Ascending aorta (tissue), 2 donors: ENCODE measurements around the gene CPXM2. TPM values are rescaled to one million over a fixed set of nuclear protein-coding genes. Genes with fewer than 3 reads are reported as not detected.

ENCODE experiments used
- DNase-seq, 2 donors: peaks; one replicate each; pipeline ENCODE4 v3.0.0-alpha.2; 2019; ENCODE audit warnings: low spot score in 2 of 2
- H3K27ac ChIP-seq, 2 donors: fragments of 200-600 bp; sonication (generic); one replicate each; pipeline ENCODE4 v1.5.1; 2016 to 2017; ENCODE audit warnings: mild to moderate bottlenecking in 1 of 2
- H3K27me3 ChIP-seq: fragments of 200-600 bp; sonication (generic); one replicate; pipeline ENCODE4 v1.5.1; 2017
- H3K36me3 ChIP-seq, 2 donors: fragments of 200-600 bp; sonication (generic); one replicate each; pipeline ENCODE4 v1.5.1; 2016
- H3K4me1 ChIP-seq, 2 donors: fragments of 200-600 bp; sonication (generic); one replicate each; pipeline ENCODE4 v1.5.1; 2016 to 2017; ENCODE audit warnings: mild to moderate bottlenecking in 1 of 2
- H3K4me3 ChIP-seq, 2 donors: fragments of 200-600 bp; sonication (generic); one replicate each; pipeline ENCODE4 v1.5.1; 2016 to 2017; ENCODE audit warnings: mild to moderate bottlenecking in 1 of 2
- H3K9me3 ChIP-seq, 2 donors: fragments of 200-600 bp; sonication (generic); one replicate each; pipeline ENCODE4 v1.5.1; 2016
- intact Hi-C: fragments of 100-400 bp; cut with DNase I; formaldehyde crosslinking; loops from one replicate; pipeline ENCODE4 v1.15.1; 2023
- total RNA-seq: library from RNA; depleted of rRNA; stranded (reverse); fragments of >200 nt; gene quantifications from one replicate; pipeline ENCODE4 v1.1.0, GENCODE V29; 2016
- TF ChIP-seq, protein P1 (sequence below), 3 experiments: fragments of 200-600 bp in 2 of 3; fragments of 450-650 bp in 1 of 3; sonication (generic) in 2 of 3; IDR thresholded peaks; one replicate each; pipeline ENCODE4 v1.5.1; 2016 to 2019; ENCODE audit warnings: antibody characterized with exemption in 3 of 3, mild to moderate bottlenecking in 1 of 3, moderate library complexity in 1 of 3

CPXM2 gene
- total RNA-seq, 1 donor from 2014 or later, result 125 TPM

DNA sequence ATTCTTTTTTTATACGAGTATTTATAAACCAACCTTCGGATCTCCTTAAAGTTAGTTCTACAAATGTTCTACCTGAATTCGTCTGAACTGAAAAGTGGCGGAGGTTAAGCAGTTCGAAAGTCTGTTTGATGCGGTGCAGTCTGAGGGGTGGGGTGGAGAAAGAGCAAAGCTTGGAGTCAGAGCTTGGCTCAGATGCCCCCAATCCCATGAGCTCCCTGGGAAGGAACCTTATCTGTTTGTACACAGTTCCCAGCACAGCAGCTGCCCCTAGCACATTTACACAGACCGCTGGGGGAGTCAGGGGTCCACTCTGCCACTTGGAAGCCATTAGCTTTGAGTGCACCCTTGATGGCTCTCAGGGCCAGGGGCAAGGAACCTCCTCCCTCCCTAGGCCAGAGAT lies 30.8 kb downstream of the CPXM2 start:
- H3K27ac ChIP-seq, result no peak overlapping the region
- TF ChIP-seq, protein P1, sequence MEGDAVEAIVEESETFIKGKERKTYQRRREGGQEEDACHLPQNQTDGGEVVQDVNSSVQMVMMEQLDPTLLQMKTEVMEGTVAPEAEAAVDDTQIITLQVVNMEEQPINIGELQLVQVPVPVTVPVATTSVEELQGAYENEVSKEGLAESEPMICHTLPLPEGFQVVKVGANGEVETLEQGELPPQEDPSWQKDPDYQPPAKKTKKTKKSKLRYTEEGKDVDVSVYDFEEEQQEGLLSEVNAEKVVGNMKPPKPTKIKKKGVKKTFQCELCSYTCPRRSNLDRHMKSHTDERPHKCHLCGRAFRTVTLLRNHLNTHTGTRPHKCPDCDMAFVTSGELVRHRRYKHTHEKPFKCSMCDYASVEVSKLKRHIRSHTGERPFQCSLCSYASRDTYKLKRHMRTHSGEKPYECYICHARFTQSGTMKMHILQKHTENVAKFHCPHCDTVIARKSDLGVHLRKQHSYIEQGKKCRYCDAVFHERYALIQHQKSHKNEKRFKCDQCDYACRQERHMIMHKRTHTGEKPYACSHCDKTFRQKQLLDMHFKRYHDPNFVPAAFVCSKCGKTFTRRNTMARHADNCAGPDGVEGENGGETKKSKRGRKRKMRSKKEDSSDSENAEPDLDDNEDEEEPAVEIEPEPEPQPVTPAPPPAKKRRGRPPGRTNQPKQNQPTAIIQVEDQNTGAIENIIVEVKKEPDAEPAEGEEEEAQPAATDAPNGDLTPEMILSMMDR (IDR thresholded peaks at IDR 0.05), result no peak

DNA sequence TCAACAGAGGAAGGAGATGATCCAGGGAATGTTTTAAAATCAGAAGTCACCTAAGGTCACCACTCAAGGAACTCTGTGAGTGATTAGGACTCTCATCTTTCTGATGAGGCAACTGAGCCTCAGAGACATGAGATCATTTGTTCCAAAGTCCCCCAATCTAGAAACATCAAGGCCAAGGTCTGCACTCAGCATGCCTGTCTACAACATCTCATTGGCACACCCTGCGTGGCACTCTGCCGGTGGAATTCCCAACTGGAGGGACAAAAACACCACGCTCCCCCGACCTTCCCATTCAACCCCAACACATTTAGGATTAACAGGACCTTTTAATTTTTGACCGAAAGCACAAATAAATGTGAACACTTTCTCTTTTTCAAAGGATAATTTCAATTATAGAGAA lies 31.4 kb downstream of the CPXM2 start:
- intact Hi-C loops, result loop anchor here (10.0 kb wide), 2 partner anchors 295 to 885 kb away; partner anchors contain the start of gene FAM53B
- Histone ChIP-seq H3K9me3 (no peaks in the 10 kb centered on the region), H3K4me1 (peaks cover 19 to 49% of the 10 kb centered on the region in 2 donors), H3K27ac (no peak overlapping the region), H3K4me3 (no peak overlapping the region), H3K36me3 (peaks cover 14 to 24% of the 10 kb centered on the region in 2 donors), H3K27me3 (no peaks in the 10 kb centered on the region)
- TF ChIP-seq, protein P1 (IDR thresholded peaks at IDR 0.05), result no peak
- peak in 1 of 2 donors; percentile 54 for DNase-seq

More for the DNA sequence above, 30.8 kb downstream of the CPXM2 start:
- H3K27me3 ChIP-seq, result no peaks in the 10 kb centered on the region
- intact Hi-C loops, result loop anchor here (10.0 kb wide), 2 partner anchors 294 to 884 kb away; partner anchors contain the start of gene FAM53B
- H3K4me3 ChIP-seq, result no peak overlapping the region
- H3K9me3 ChIP-seq, result no peaks in the 10 kb centered on the region
- peaks cover 14 to 24% of the 10 kb centered on the region in 2 donors for H3K36me3 ChIP-seq
- H3K4me1 ChIP-seq, result peaks cover 21 to 48% of the 10 kb centered on the region in 2 donors
- DNase-seq, result peak in 1 of 2 donors; percentile 39

DNA sequence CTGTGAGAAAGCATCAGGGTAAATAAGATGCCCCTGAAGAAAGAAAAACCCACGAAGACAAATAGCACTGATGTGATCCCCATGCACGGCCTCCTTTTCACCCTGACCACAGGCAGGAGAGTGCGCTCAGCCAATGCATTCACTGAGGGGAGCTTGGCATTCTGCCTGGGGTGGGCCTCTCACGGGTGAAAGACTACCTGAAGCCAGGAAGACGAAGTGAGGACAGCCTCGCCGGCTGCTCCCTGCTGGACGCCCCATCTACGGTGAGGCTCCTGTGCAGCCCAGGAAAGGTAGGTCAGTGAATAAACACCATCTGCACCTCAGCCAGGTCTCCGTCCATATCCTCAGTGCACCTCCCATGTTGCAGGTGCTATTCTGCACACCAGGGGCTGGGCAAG lies 32.0 kb downstream of the CPXM2 start:
- Histone ChIP-seq H3K36me3 (peaks cover 14 to 24% of the 10 kb centered on the region in 2 donors), H3K9me3 (no peaks in the 10 kb centered on the region), H3K27me3 (no peaks in the 10 kb centered on the region), H3K4me1 (peaks cover 18 to 52% of the 10 kb centered on the region in 2 donors), H3K4me3 (no peak overlapping the region), H3K27ac (no peak overlapping the region)
- TF ChIP-seq, protein P1 (IDR thresholded peaks at IDR 0.05), result no peak
- intact Hi-C loops, result loop anchor here (5.0 to 10.0 kb wide), 3 partner anchors 108 to 885 kb away; partner anchors contain the start of gene FAM53B
- DNase-seq, result peak in 1 of 2 donors; percentile 63

DNA sequence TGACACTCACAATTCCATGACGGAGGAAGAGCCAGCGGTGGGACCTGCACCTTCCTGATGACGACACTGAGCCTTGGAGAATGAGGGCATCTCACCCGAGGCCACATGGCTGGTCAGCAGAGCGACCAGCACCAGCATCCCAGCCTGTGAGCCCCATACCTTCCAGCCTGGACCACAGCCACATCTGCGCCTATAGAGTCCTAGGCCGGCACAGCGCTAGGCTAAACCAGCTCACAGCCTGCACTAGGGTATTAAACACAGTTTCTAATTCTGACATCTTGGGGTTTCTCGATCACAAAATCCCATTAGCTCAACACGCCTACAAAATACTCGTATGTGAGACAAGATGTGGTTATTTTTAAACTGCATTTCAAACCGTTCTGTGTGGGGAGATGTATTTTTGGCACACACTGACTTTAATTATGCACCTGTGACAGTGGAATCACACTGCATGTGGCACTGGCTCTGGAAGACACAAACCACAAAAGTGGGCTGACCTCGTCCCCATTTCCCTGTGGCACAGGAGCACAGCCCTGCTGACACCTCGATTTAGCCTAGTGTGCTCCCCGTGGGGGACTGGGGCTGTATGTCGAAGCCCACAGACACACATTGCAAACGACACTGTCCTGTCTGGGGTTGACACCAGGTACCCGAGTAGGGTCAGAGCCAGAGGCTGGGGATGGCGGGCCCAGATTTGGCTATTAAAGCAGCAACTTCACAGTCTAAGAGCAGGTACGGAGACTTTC lies 32.5 kb downstream of the CPXM2 start:
- peaks cover 12 to 52% of the 10 kb centered on the region in 2 donors for H3K4me1 ChIP-seq
- H3K36me3 ChIP-seq, result peaks cover 14 to 24% of the 10 kb centered on the region in 2 donors
- H3K27ac ChIP-seq, result no peak overlapping the region
- TF ChIP-seq, protein P1 (IDR thresholded peaks at IDR 0.05), result no peak
- intact Hi-C loops, result loop anchor here (5.0 kb wide), 1 partner anchor 108 kb away; no protein-coding TSS in a partner anchor
- H3K4me3 ChIP-seq, result no peak overlapping the region
- H3K9me3 ChIP-seq, result no peaks in the 10 kb centered on the region
- no peaks in the 10 kb centered on the region for H3K27me3 ChIP-seq
- peak in 1 of 2 donors; percentile 52 for DNase-seq

DNA sequence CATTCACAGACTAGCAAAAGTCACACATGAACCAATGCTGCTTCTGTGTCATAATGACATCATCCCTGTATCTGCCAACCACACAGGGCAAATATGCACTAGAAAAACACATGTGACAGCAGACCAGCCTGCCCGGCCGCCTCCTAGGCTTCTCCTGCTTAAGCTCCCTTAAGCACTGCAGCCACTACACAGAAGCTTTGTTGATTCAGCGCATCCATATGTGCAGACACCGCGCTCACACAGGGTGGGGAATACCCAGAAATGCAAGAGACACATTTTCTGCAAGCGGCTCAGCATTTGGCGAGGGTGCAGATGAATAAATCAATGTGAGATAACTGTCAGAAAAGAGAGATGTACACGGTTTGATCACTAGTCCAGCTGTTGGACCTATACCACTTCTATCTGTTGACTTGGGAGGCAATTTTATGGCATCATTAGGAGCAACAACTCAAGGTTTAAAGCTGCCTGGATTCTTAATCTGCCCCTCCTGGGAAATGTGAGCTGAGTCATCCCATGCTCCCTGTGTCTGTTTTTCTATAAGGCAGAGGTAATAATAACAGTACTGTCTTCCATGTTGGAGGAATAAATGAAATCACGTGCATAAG lies 33.4 kb downstream of the CPXM2 start:
- intact Hi-C loops, result loop anchor here (5.0 kb wide), 1 partner anchor 109 kb away; no protein-coding TSS in a partner anchor
- H3K27ac ChIP-seq, result peak overlapping the region; percentile 28 to 65
- TF ChIP-seq, protein P1 (IDR thresholded peaks at IDR 0.05), result no peak
- no peak overlapping the region for H3K4me3 ChIP-seq
- H3K36me3 ChIP-seq, result peaks cover 14 to 24% of the 10 kb centered on the region in 2 donors
- DNase-seq, result peak in 1 of 2 donors; percentile 79
- H3K4me1 ChIP-seq, result peaks cover 7 to 49% of the 10 kb centered on the region in 2 donors
- H3K27me3 ChIP-seq, result no peaks in the 10 kb centered on the region
- no peaks in the 10 kb centered on the region for H3K9me3 ChIP-seq
